A549 treated with Hydrocortisone at 1 μM for 4 hours (cell line): ENCODE results near the gene JADE1. TPM values are rescaled to one million over a fixed set of nuclear protein-coding genes. Genes with fewer than 3 reads are reported as not detected.

ENCODE experiments used
- total RNA-seq: library from RNA; stranded (reverse); fragments of 200-300 nt; extraction: Qiagen RNA extraction; gene quantifications from 5 replicates; pipeline ENCODE4 v1.2.3, GENCODE V29; 2022

The JADE1 gene
- total RNA-seq = 22.2 to 30.5 TPM (median 25.0 TPM) in 5 replicates

DNA sequence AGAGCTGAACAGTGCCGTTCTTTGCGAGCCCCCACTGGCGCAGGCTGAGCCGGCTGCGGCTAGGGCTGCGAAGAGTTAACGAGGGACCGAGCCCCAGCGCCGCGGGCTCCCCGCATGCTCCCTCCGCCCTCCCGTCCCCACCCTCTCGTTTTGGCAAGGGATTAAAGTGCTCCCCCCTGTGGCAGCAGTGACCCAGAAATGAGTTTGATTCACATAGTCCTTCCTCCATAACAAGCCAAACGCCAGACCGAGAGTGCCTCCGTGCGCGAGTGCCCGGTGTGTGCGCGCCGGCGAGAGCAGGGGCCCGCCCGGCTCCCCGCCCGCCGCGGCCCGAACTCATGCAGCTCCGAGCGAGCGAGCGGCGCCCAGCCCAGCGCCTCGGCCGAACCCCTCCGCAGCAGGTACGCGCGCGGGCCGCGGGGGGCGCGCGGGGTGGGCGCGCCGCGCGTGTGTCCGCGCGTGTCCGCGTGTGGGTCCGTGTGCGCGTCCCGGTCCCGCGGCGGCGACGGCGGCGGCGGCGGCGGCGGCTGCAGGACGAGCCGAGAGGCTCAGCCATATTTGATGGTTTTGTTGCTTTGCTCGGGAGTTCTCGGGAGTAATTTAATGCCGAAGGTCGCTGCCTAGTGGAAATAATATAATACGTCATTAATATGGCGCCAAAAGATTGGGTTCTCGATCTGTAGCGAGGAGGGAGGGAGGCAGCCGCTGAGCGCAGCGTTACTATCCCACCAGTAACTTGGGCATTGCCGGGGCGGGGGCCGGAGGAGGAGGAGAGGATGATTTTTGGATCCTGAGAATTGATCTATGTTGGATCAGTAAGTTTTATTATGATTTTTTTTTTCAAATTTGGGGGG is at the start of gene JADE1:
Gene JADE1 (plus strand): TSS at position 224 of the 854 bp plus-strand sequence. CDS start 22,059 bp downstream, outside the sequence.

